Peyer's patch (tissue), 4 donors: ENCODE measurements around the gene KCNJ2. TPM values are rescaled to one million over a fixed set of nuclear protein-coding genes. Genes with fewer than 3 reads are reported as not detected.

Experiments used
- DNase-seq, 3 donors: peaks; one replicate each; pipeline ENCODE4 v3.0.0-alpha.2; 2017 to 2019
- H3K27ac ChIP-seq, 4 donors: fragments of 200-600 bp; sonication (generic); one replicate each; pipeline ENCODE4 v1.5.1; 2016 to 2019
- H3K27me3 ChIP-seq, 2 donors: fragments of 200-600 bp; sonication (generic); one replicate each; pipeline ENCODE4 v1.5.1; 2019
- H3K36me3 ChIP-seq, 3 donors: fragments of 200-600 bp; sonication (generic); one replicate each; pipeline ENCODE4 v1.5.1; 2016 to 2019
- H3K4me1 ChIP-seq, 4 donors: fragments of 200-600 bp; sonication (generic); one replicate each; pipeline ENCODE4 v1.5.1; 2016 to 2019
- H3K4me3 ChIP-seq, 4 donors: fragments of 200-600 bp; sonication (generic); 1 replicate in 3 of 4; 2 replicates in 1 of 4; pipeline ENCODE4 v1.5.1; 2016 to 2019; ENCODE audit warnings: mild to moderate bottlenecking in 1 of 4
- H3K9me3 ChIP-seq, 4 donors: fragments of 200-600 bp; sonication (generic); one replicate each; pipeline ENCODE4 v1.5.1; 2016 to 2019; ENCODE audit warnings: mild to moderate bottlenecking in 1 of 4
- POLR2A ChIP-seq, 2 donors: fragments of 450-650 bp; IDR thresholded peaks; one replicate each; pipeline ENCODE4 v1.5.1; 2017; ENCODE audit warnings: antibody characterized with exemption in 2 of 2, mild to moderate bottlenecking in 2 of 2, moderate library complexity in 2 of 2
- total RNA-seq, 4 donors: library from RNA; depleted of rRNA; stranded (reverse); fragments of >200 nt; gene quantifications; one replicate each; pipeline ENCODE4 v1.1.0, GENCODE V29; 2016
- TF ChIP-seq, protein P1 (sequence below), 6 experiments: fragments of 450-650 bp in 4 of 6; fragments of 200-600 bp in 2 of 6; sonication (generic) in 1 of 6; IDR thresholded peaks; one replicate each; pipeline ENCODE4 v1.5.1; 2017 to 2019; ENCODE audit warnings: antibody characterized with exemption in 6 of 6, mild to moderate bottlenecking in 3 of 6, moderate library complexity in 1 of 6

Gene KCNJ2
- 1 to 10 TPM in 3 of 4 donors, under 1 TPM in 1; 0.70 to 7.4 (median 3.0) TPM for total RNA-seq

GRCh38 chr17:70168977-70169708 lies at the start of gene KCNJ2:
Gene KCNJ2, plus strand, starts transcription at chr17:70169532. Its CDS starts 5,508 bp downstream, at chr17:70175040.
- TF ChIP-seq, protein P1, sequence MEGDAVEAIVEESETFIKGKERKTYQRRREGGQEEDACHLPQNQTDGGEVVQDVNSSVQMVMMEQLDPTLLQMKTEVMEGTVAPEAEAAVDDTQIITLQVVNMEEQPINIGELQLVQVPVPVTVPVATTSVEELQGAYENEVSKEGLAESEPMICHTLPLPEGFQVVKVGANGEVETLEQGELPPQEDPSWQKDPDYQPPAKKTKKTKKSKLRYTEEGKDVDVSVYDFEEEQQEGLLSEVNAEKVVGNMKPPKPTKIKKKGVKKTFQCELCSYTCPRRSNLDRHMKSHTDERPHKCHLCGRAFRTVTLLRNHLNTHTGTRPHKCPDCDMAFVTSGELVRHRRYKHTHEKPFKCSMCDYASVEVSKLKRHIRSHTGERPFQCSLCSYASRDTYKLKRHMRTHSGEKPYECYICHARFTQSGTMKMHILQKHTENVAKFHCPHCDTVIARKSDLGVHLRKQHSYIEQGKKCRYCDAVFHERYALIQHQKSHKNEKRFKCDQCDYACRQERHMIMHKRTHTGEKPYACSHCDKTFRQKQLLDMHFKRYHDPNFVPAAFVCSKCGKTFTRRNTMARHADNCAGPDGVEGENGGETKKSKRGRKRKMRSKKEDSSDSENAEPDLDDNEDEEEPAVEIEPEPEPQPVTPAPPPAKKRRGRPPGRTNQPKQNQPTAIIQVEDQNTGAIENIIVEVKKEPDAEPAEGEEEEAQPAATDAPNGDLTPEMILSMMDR (IDR thresholded peaks at IDR 0.05) = peak in 1 of 6 experiments; percentile 0
- TF ChIP-seq POLR2A (IDR thresholded peaks at IDR 0.05) = peak; percentile 92 to 95
- peak; percentile 28 to 95 (median 88) for DNase-seq
- no peaks in the 10 kb centered on the region for H3K9me3 ChIP-seq
- H3K4me1 ChIP-seq = peaks cover 0 to 11% (median 0%) of the 10 kb centered on the region in 4 donors
- no peaks in the 10 kb centered on the region for H3K36me3 ChIP-seq
- H3K4me3 ChIP-seq = peak within 1 kb of the TSS; percentile 35 to 86 (median 54)
- peak within 1 kb of the TSS; percentile 36 to 89 (median 68) for H3K27ac ChIP-seq
- H3K27me3 ChIP-seq = no peaks in the 10 kb centered on the region

- Histone ChIP-seq H3K9me3 (no peaks in the 10 kb centered on the region), H3K4me1 (peaks cover 0 to 9% (median 0%) of the 10 kb centered on the region in 4 donors), H3K27me3 (no peaks in the 10 kb centered on the region), H3K36me3 (no peaks in the 10 kb centered on the region), H3K27ac (no peak overlapping the region), H3K4me3 (no peak overlapping the region)
- TF ChIP-seq POLR2A (IDR thresholded peaks at IDR 0.05) = no peak
- TF ChIP-seq, protein P1 (IDR thresholded peaks at IDR 0.05) = no peak
- DNase-seq = no peak
Observed at GRCh38 chr17:70119545-70119944, 49.8 kb upstream of the KCNJ2 start.

- no peak overlapping the region for H3K4me3 ChIP-seq
- H3K9me3 ChIP-seq = no peaks in the 10 kb centered on the region
- H3K36me3 ChIP-seq = no peaks in the 10 kb centered on the region
- H3K27me3 ChIP-seq = no peaks in the 10 kb centered on the region
- TF ChIP-seq, protein P1 (IDR thresholded peaks at IDR 0.05) = no peak
- TF ChIP-seq POLR2A (IDR thresholded peaks at IDR 0.05) = no peak
- DNase-seq = no peak
- H3K27ac ChIP-seq = no peak overlapping the region
- H3K4me1 ChIP-seq = peaks cover 0 to 9% (median 0%) of the 10 kb centered on the region in 4 donors
Observed at GRCh38 chr17:70119983-70120382, 49.3 kb upstream of the KCNJ2 start.

- Histone ChIP-seq H3K27me3 (no peaks in the 10 kb centered on the region), H3K4me1 (peaks cover 0 to 9% (median 0%) of the 10 kb centered on the region in 4 donors), H3K36me3 (no peaks in the 10 kb centered on the region), H3K27ac (no peak overlapping the region), H3K9me3 (no peaks in the 10 kb centered on the region), H3K4me3 (no peak overlapping the region)
- DNase-seq = no peak
- TF ChIP-seq, protein P1 (IDR thresholded peaks at IDR 0.05) = no peak
- no peak for TF ChIP-seq POLR2A (IDR thresholded peaks at IDR 0.05)
Observed at GRCh38 chr17:70120425-70120824, 48.9 kb upstream of the KCNJ2 start.

- Histone ChIP-seq H3K9me3 (no peaks in the 10 kb centered on the region), H3K36me3 (no peaks in the 10 kb centered on the region), H3K27me3 (no peaks in the 10 kb centered on the region), H3K4me3 (no peak overlapping the region), H3K27ac (no peak overlapping the region), H3K4me1 (peaks cover 0 to 9% (median 0%) of the 10 kb centered on the region in 4 donors)
- DNase-seq = no peak
- TF ChIP-seq POLR2A (IDR thresholded peaks at IDR 0.05) = no peak
- TF ChIP-seq, protein P1 (IDR thresholded peaks at IDR 0.05) = no peak
Observed at GRCh38 chr17:70121126-70121525, 48.2 kb upstream of the KCNJ2 start.
